ENCODE data around the gene C1orf52. TPM values are rescaled to one million over a fixed set of nuclear protein-coding genes. Genes with fewer than 3 reads are reported as not detected.
A peak's percentile ranks its signal among the peaks of the same experiment; 100 is the strongest.

The C1orf52 gene
- total and polyA plus RNA-seq, 9 of the 15 experiments (the other 6 are each of a cell fraction or from before 2014, with no cell fraction given), result 17.0 to 38.5 (median 33.0) TPM

GRCh38 chr1:85224734-85225623 lies 34.5 kb downstream of the C1orf52 start (continued):
- TF ChIP-seq HSF4 (CRISPR knock-in tag; IDR thresholded peaks at IDR 0.05; ENCODE audit: borderline replicate concordance) (no peak), ETV1 (tag; conservative IDR thresholded peaks at IDR 0.05; ENCODE audit: low read depth) (no peak), E2F3 (CRISPR knock-in tag; IDR thresholded peaks at IDR 0.05) (no peak), LEF1 (IDR thresholded peaks at IDR 0.05) (peak; percentile 99), ZNF507 (tag; conservative IDR thresholded peaks at IDR 0.05) (no peak), RB1 (IDR thresholded peaks at IDR 0.05; ENCODE audit: low read depth) (no peak), MBD1 (CRISPR knock-in tag; IDR thresholded peaks at IDR 0.05) (no peak), HDAC6 (IDR thresholded peaks at IDR 0.05; ENCODE audit: low read depth, low read length) (no peak), MYNN (IDR thresholded peaks at IDR 0.05) (0 out of 2 replicates have a peak, but pooled peaks have one; percentile 59), MYNN (CRISPR knock-in tag; IDR thresholded peaks at IDR 0.05) (no peak), FOXJ2 (tag; IDR thresholded peaks at IDR 0.05) (peak; percentile 90), POLR2G (IDR thresholded peaks at IDR 0.05; ENCODE audit: low read depth, low read length) (no peak), ZNF449 (CRISPR knock-in tag; IDR thresholded peaks at IDR 0.05) (no peak), ZNF239 (CRISPR knock-in tag; IDR thresholded peaks at IDR 0.05) (no peak), NR2F6 (CRISPR knock-in tag; IDR thresholded peaks at IDR 0.05) (no peak), MXI1 (IDR thresholded peaks at IDR 0.05; ENCODE audit: low read depth, low read length) (no peak), PHB2 (IDR thresholded peaks at IDR 0.05; ENCODE audit: low read depth) (peak; percentile 96), ETS2 (tag; IDR thresholded peaks at IDR 0.05; ENCODE audit: borderline replicate concordance, poor library complexity, severe bottlenecking) (no peak), ZNF830 (CRISPR knock-in tag; IDR thresholded peaks at IDR 0.05) (no peak), C11orf30 (IDR thresholded peaks at IDR 0.05; ENCODE audit: low read depth) (no peak), HNRNPLL (IDR thresholded peaks at IDR 0.05; ENCODE audit: low read depth, low read length, poor library complexity, severe bottlenecking) (no peak), ZNF436 (CRISPR knock-in tag; IDR thresholded peaks at IDR 0.05) (no peak), YBX1 (IDR thresholded peaks at IDR 0.05) (no peak), MAFF (IDR thresholded peaks at IDR 0.05; ENCODE audit: low read length) (no peak; the same call in 1 of the 2 replicates), SRSF1 (IDR thresholded peaks at IDR 0.05; ENCODE audit: low read depth, low read length) (no peak)
